Choroid plexus epithelial cell (primary cell): ENCODE data around the gene ENHO.

ENCODE experiments used
- DNase-seq: peaks from one replicate; pipeline ENCODE4 v3.0.0-alpha.2; 2010; ENCODE audit warnings: low read depth
- H3K4me3 ChIP-seq: 2 replicates; pipeline ENCODE4 v1.5.1; 2011; ENCODE audit warnings: low read depth, mild to moderate bottlenecking, control low read depth, low read length, moderate library complexity
- CTCF ChIP-seq: conservative IDR thresholded peaks from 2 replicates; pipeline ENCODE4 v1.5.1; 2011; ENCODE audit warnings: low read depth, mild to moderate bottlenecking, control low read depth, inconsistent platforms, low read length, moderate library complexity

The ENHO gene

GRCh38 chr9:34507556-34507955 lies 15.2 kb downstream of the ENHO start:
- DNase-seq: no peak
- no peak for TF ChIP-seq CTCF
- no peak overlapping the region for H3K4me3 ChIP-seq

- no peak for DNase-seq
- TF ChIP-seq CTCF: no peak
- no peak overlapping the region for H3K4me3 ChIP-seq
Observed at GRCh38 chr9:34506623-34507022, 16.2 kb downstream of the ENHO start.

GRCh38 chr9:34505370-34506120 lies 17.2 kb downstream of the ENHO start:
- H3K4me3 ChIP-seq: no peak overlapping the region
- no peak for DNase-seq
- no peak for TF ChIP-seq CTCF

- no peak for TF ChIP-seq CTCF
- no peak for DNase-seq
- H3K4me3 ChIP-seq: no peak overlapping the region
Observed at GRCh38 chr9:34503406-34503805, 19.4 kb downstream of the ENHO start.

- DNase-seq: no peak
- no peak for TF ChIP-seq CTCF
- no peak overlapping the region for H3K4me3 ChIP-seq
Observed at GRCh38 chr9:34502891-34503290, 19.9 kb downstream of the ENHO start.

GRCh38 chr9:34502471-34502870 lies 20.3 kb downstream of the ENHO start:
- no peak overlapping the region for H3K4me3 ChIP-seq
- TF ChIP-seq CTCF: no peak

GRCh38 chr9:34501889-34502425 lies 20.8 kb downstream of the ENHO start:
- no peak overlapping the region for H3K4me3 ChIP-seq
- peak; percentile 62 for TF ChIP-seq CTCF
- DNase-seq: peak; percentile 62

More at GRCh38 chr9:34502471-34502870, 20.3 kb downstream of the ENHO start:
- DNase-seq: no peak
